Anterior cingulate cortex (tissue), 58 donors: Measurements from ENCODE around the gene MAIP1.

Source experiments
- DNase-seq, 58 donors: peaks; one replicate each; lab custom pipeline; 2025; lab: John Stamatoyannopoulos, UW

The MAIP1 gene

DNA sequence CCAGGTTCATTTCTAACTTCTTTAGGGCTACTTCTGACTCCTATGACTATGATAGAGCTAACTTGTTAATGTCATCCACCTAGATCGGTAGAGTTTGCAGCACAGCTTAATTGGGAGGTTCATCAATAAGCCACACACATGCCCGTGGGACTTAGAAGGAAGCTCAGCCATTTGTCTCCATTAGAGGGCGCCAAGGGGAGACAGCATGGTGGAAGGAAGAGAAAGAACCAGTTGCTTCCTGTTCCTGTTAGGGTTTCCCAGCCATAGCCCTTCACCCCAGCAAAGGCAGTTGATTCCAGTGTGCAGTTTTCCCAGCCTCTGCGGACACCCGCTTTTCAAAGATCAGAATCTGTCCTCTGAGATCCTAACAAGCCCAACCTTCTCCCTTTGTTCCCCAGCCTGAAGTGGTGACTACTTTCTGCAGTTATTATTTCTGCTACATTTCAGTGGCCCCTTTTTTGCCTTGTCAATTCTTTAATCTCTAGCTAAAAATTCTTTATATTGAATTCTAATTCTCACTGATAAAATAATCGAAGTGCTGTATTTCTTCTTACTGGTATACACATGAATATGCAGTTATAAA lies 30.3 kb downstream of the MAIP1 start:
- DNase-seq: peak in 25 of 58 donors; percentile 1 to 44 (median 10)

DNA sequence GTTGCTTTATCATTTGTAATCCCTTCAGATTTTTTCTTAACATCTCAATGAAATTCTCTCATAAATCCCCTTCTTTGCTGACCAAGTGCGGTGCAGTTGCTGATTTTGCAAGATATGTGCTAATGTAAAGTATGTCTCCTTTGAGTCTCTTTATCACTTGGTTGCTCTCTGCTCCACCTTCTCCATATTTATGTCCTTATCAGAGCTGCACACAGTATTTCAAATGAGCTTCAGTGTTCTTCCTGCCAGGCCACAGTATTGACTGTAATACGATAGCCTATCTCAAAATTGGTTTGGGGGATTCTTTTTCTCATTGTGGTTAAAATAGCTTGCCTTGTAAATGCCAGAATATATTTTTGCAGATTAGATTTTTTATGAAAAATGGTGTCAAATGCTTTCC lies 32.2 kb downstream of the MAIP1 start:
- no peak for DNase-seq

DNA sequence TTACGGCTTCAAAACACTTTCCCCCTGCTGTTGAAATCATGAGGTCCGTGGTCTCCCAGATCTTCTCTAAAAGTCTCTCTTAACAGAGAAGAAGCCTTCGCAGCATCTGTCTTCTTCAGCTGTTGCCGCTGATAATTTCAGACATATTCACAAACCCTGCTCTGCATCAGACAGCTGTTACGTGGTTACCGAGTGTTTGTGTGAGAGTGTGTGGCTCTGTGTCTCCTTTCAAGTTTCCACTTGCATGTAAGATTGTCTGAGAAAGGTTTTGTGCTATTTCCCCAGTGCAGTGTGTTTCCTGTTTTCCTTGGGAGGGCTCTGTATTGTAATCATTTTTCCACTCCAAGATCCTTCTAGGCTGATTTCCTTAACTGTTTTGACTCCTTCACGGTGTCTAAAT lies 32.8 kb downstream of the MAIP1 start:
- peak in 2 of 58 donors; percentile 7 to 8 for DNase-seq

DNA sequence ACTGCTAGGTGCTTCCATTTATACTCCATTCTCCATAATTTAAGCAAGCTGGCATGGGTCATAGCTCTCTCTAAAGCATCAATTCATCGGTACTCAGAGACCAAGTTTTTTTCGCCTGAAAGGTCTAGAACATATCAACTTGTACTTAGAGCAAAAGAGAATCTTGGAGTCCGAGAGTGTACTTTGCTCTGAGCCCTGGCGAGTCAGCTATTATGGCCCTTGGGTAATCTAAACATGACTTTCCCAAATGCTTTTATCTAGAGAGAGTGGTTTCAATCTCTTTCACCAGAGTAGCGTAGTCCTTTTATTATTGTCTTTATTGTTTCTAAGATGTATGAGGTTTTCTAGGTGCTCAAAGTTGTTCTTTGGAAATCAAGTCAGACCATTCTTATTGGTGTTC lies 34.4 kb downstream of the MAIP1 start:
- no peak for DNase-seq

DNA sequence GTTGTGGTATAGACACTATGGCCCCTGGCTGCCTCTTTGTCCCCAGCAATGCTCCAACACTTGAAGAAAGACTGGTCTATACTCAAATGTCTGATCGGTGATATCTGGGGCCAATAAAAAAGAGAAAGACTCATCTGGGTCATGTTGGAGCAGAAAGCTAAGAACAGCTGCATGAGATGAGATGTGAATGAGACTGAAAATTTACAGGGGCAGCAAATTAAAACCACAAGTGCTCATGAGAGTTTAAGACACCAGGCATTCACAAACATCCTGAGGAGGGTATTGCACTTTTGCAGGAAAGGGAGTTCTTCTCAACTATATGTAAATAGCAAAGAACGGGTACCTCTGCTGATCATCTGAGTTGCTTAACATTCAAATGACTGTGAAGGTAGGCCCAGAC lies 36.3 kb downstream of the MAIP1 start:
- no peak for DNase-seq

DNA sequence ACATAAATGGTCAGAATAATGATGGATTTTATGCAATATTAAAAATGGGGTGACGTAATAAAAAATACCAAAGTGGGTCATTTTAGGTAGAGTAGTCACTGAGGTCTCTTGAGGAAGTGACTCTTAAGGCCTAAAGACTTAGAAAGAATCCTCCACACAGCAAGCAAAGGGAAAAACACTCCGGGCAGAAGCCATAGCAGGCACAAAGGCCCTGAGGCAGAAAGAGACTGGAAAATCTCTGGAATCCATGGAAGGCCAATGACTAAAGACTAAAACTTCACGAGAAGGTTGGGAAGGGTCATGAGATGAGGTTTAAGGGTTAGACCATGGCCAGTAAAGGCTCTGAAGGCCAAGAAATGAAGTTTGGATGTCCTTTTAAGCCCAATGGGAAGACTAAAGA lies 36.9 kb downstream of the MAIP1 start:
- no peak for DNase-seq

DNA sequence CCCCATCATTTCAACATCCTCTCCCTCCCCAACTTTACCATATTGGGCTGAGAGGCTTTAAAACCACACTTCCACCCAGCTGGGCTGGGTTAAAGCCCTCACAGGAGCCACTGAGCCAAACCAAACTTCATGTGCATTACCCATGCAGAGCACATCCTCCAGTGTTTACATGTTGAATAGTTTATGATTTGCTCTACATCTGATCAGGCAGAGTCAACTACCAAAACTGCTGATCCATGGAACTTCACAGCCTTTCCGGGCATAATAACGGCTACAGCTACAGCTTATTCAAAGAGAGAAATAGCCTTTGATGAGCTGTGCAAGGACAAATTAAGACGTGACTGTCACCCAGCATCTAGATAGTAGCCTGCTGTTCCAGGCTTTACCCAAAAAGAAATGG lies 39.0 kb downstream of the MAIP1 start:
- DNase-seq: no peak

DNA sequence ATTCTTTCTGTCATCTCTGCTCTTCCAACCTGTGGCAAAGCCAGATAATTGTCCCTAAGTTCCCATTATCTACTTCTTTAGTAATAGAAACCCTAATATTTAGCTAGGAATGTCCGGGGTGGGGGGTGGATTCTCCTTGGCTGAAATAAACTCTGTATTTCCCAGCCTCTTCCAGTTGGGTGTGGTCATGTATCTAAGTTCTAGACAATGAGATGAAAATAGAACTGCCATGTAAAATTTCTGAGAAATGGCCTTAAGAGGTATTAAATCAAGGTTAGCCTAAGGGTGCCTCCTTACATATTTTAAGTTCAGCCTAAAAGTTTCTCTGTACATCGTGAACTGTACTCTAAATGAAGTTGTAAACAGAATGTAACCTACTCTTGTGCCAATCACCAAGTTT lies 39.5 kb downstream of the MAIP1 start:
- DNase-seq: no peak

DNA sequence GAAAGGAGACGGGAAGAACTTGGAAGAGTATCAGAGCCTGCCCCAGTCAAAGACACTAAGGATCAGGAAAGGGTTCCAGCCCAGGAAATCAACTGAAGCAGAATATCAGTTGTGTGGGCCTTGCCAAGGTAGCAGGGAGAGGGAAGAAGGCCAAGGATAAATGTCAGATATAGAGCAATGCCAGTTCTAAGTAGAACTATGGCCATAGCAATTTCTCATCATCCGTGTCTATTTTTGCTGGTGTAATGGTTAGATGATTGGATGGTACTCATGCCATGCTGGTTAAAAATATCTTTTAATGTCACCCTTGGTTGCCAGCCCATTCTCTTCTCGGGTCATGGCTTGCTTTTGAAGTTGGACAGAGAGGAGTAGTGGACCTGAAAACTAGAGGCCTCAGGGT lies 41.9 kb downstream of the MAIP1 start:
- no peak for DNase-seq

DNA sequence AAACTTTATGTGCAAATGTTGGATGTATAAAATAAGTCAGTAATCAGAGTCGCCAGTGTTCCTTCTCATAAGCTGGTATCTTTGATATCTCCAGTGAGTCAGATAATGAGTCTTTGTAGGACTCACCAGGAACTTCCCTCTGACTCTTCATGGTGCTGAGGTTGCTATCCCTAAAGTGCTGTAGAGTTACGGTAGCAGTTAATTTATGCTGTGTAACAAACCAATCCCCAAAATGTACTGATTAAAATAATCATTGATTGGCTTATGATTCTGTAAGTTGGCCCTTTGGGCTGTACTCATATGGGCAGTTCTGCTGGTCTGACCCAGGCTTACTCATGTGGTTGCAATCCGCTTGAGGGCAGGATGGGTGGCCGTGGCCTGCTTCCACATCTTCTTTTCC lies 43.8 kb downstream of the MAIP1 start:
- no peak for DNase-seq

DNA sequence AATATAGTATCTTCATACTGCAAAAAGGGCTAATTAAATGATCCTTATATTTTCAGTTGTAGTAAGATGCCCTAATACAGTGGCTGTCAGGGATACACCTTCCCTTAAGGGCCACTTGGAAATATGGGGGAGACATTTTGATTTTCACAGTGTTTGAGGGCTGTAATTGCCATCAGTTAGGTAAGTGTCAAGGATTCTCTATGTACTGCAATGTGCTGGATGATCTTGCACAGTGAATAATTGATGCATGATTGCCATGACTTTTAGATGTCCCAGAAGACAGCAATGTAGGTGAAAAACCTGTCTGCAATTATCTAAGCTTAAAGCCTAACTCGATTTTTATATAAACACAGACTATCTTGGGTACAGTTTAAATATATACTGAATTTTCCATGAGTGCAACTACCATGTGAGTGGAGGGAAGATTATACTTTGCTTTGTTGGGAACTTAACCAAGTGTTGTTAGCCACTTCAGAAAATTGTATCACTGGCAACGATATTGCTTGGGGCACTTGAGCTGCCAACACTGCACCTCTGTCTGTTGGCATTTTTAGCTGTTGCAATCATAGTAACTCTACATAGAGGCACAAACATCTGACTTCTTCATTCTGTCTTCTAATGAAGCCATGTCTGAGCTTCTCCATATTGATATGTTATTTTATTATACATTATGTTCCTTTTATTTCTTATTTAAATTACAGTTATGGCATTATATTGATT lies 45.2 kb downstream of the MAIP1 start:
- DNase-seq: no peak

DNA sequence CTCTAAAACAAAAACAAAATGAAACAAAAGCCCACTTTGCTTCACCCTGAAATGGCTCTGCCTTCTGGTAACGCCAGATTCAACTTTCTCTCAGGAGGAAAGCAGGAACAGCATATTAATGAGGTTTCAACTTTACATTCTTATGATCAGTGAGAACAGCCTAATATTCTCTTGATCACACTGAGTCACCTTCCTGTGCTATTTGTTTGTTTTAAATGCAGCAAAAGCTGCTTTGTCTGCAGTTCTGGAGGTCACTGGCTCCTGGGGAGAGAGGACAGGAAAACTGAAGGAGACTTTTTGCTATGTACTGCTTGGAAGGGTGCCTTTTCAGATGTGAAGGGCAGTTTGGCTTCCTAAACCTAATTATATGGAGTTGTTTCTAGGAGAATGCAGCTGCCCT lies 48.1 kb downstream of the MAIP1 start:
- no peak for DNase-seq

DNA sequence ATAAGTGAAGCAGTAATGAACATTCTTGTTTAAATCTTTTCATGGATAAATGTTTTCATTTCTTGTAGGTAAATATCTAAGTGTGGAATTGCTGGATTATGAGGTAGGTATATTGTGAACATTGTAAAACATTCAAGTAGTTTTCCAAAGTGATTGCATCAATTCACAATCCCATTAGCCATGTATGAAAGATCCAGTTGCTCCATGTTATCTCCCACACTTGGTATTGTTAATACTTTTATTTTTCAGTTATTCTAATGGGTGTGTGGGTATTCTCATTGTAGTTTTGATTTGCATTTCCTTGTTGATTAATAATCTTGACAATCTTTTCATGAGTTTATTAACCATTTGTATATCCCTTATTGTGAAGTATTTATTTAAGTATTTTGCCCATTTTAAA lies 50.3 kb downstream of the MAIP1 start:
- DNase-seq: no peak

DNA sequence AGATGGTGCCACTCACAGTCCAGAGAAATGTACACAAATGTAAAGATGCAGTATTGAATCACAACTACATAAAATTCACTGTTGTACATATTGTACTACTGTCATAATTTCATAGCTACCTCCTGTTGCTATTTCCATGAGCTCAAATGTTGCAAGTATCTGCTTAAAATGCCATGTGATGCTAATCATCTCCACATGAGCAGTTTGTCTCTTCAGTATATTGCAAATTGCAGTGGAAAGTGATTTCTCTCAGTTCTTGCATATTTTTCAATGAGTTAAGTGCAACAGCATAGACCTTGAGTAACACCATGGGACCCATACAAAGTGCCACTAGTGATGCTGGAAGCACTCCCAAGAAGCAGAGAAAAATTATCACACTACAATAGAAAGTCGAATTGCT lies 51.9 kb downstream of the MAIP1 start:
- DNase-seq: no peak

DNA sequence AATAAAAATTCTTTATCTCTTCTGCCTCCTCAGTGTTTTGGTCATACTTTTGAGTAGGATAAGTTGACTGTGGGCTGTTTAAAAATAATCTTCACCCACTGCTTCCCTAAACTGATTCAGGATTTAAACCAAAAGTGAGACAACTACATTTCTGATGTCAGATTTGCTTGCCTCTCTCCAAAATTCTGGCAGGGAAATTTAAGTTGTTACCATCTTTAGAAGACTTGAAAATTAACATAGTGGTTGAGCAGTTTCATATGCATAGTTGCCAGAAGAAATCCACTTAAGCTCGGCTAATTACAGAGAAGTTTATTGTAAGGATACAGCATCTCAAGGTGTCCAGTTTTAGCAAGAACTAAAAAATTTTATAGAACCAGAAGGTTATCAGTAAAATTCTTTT lies 57.0 kb downstream of the MAIP1 start:
- peak in 2 of 58 donors; percentile 2 to 8 for DNase-seq
